Panc1 (cell line): ENCODE measurements around the gene CXorf38.

Experiments
- CTCF ChIP-seq: fragments of 450-650 bp; IDR thresholded peaks from 2 replicates; pipeline ENCODE4 v1.5.1; 2017; ENCODE audit warnings: mild to moderate bottlenecking
- POLR2AphosphoS5 ChIP-seq: IDR thresholded peaks from 2 replicates; pipeline ENCODE4 v1.6.1; 2012; ENCODE audit warnings: mild to moderate bottlenecking, low read depth, low read length, moderate library complexity

GRCh38 chrX:40663880-40664630 is 16.7 kb upstream of the CXorf38 start:
- peak; percentile 25; the same call in 1 of the 2 replicates for TF ChIP-seq CTCF
- TF ChIP-seq POLR2AphosphoS5: no peak
